ENCODE data around the gene SLC6A8.

DNA sequence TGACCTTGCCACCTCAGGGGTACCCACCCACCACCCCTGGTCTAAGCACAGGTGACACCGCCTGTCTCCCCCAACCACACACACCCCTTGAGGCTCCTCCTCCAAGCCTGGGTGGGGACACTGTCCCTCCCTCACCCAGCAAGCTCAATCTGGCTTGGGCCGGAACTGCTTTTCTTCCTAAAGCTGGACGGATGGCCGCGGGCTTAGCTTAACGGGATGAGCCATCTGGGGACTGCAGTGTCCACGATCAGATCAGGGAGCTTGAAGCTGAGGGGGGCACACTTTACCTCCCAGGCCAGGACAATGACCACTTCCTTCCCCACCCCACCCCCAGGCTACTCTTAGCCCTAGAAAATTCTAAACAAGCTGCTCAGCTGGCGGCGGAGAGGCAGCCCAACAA, 1.0 kb upstream of the SLC6A8 start:
- TF ChIP-seq, protein P1, sequence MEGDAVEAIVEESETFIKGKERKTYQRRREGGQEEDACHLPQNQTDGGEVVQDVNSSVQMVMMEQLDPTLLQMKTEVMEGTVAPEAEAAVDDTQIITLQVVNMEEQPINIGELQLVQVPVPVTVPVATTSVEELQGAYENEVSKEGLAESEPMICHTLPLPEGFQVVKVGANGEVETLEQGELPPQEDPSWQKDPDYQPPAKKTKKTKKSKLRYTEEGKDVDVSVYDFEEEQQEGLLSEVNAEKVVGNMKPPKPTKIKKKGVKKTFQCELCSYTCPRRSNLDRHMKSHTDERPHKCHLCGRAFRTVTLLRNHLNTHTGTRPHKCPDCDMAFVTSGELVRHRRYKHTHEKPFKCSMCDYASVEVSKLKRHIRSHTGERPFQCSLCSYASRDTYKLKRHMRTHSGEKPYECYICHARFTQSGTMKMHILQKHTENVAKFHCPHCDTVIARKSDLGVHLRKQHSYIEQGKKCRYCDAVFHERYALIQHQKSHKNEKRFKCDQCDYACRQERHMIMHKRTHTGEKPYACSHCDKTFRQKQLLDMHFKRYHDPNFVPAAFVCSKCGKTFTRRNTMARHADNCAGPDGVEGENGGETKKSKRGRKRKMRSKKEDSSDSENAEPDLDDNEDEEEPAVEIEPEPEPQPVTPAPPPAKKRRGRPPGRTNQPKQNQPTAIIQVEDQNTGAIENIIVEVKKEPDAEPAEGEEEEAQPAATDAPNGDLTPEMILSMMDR (IDR thresholded peaks at IDR 0.05) = no peak
- no peak for TF ChIP-seq EZH2 (IDR thresholded peaks at IDR 0.05; ENCODE audit: borderline replicate concordance, insufficient read depth, low read depth, low read length, poor library complexity, severe bottlenecking)

All from B cell (primary cell).